NCI-H2171 treated with DMSO at 0.1 percent for 48 hours (cell line): ENCODE results near the gene RRAS2.
A peak's percentile ranks its signal among the peaks of the same experiment; 100 is the strongest.

Source experiments
- DNase-seq: peaks from one replicate; lab custom pipeline; 2025; lab: John Stamatoyannopoulos, UW

Gene RRAS2

DNA sequence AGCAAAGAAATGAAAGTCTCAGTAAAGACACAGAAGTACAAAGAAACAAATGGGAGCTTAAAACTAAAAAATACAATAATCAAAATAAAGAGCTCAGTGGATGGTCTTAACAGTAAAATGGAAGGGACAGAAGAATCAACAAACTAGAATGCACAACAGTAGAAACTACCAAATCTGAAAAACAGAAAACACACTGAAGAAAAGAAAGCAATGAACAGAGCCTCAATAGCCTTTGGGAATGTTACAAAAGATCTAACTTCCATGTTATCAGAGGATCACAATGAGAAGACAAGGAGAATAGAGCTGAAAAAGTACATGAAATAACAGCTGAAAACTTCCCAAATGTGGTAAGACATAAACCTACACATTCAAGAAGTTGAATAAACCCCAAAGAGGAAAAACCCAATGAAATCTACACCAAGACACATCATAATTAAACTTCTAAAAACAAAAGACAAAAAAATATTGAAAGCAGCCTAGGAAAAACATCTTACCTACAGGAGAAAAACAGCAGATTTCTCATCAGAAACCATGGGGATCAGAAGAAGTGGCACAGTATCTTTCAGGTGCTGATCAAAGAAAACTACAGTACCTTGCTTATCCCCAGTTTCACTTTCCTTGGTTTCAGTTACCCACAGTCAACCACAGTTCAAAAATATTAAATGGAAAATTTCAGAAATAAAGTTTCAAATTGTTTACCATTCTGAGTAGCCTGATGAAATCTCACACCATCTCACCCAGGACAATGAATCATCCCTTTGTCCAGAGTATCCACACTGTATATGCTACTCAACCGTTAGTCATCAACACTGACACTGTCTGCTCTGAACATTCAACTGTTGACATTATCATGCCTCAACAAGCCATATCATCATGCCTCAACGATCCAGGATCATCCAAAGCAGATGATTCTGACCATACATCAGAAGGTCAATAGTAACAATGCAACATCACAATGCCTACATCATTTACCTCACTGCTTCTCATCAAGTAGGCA lies 22.2 kb downstream of the RRAS2 start:
- no peak for DNase-seq

DNA sequence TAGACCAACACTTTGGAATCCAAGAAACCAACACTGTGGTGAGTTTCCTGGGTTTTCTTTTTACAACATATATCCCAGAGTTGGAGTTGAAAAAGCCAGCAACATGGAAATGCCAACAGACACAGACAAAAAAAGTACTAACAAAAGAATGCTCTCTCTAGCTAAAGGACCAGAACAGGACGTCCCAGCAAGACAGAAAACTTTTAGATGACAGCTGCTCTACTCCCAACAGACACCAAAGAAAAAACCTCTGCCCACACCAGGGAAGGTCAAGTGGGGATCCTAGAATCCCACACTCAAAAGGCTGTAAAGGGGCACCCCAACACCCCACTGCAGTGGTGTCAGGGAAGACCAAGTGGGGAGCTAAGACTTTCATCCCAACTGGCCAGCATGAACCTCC lies 23.3 kb downstream of the RRAS2 start:
- no peak for DNase-seq

DNA sequence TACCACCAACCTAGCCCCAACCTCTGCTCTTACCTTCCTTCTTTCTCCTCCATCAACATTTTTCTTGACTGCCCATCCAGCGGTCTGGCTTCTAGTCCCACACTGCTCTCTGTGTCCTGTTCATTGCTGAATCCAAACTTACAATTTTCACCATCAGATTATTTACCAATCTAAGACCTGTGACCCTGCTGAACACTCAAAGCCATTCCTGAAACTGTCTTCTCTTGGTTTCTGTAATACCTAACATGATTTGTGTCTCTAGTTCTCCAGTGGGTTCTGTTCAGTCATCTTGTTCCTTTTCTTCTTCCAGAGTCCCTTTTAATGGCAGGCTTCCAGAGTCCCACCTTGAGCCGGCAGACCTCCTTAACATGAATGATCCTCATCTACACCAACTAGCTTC lies 24.1 kb downstream of the RRAS2 start:
- no peak for DNase-seq

DNA sequence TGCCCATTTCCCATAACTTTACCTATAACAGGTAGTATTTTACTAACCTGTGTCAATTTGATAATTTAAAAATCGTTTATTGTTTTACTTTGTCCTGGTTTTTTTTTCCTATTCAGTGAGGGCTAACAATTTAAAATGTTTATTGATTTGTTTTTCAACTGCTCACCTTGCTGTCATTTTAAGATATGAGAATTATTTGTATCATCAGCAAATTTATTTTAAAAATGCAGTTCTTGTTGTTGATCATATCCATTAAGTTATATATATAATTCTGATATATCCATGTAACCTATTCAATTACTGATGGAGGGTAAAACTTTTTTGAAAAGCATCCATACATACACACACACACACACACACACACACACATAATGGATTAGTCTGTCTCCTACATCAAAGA lies 24.8 kb downstream of the RRAS2 start:
- no peak for DNase-seq

DNA sequence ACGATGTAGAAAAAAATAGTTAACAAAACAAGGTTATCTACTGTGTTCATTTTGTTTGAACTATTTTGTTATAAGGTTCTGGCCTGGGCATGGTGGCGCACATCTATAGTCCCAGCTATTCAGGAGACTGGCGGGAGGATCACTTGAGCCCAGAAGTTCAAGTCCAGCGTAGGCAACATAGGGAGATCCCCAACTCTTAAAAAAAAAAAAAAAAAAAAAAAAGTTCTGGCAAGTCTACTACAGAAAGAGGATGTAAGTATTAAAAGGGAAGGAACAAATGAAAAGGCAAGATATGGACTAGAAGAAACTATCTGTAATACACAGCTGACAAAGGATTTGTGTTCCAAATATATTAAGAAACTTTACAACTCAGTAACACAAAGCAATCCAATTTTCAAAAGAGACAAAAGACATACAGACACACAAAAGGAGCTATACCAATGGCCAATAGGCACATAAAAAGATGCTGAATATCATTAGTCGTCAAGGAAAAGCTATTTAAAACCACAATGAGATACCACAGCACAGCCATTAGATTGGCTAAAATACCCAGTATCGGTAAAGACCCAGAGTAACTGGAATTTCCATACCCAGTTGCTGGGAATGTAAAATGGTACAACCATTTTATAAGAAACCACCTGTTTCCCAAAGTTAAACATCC lies 27.4 kb downstream of the RRAS2 start:
- DNase-seq: no peak

DNA sequence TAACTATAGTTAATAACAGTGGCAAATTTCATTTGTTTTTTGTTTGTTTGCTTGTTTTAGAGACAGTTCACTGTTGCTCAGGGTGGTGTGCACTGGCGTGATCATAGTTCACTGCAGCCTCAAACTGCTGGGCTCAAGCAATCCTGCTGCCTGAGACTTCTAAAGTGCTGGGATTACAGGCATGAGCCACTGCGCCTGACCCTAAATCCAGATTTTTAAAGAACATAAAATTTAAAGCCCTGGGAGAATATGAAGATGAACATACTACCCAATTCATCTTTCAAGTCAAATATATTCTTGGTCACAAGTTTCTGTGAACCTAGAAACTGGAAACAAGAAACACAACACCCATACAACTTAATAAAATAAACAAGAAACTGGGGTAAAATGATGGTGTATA lies 28.1 kb downstream of the RRAS2 start:
- DNase-seq: no peak

DNA sequence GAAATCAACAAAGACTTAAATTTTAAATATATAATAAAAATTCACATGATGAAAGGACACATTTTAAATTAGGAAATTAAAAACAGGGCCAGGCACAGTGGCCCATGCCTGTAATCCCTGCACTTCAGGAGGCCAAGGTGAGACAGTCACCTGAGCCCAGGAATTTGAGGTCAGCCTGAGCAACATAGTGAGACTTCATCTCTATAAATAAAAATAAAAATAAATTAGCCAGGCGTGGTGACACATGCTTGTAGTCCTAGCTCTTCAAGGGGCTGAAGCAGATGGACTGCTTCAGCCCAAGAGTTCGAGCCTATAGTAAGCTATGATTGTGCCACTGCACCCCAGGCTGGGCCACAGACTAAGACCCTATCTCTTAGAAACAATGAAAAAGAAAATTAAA lies 29.3 kb downstream of the RRAS2 start:
- DNase-seq: no peak

DNA sequence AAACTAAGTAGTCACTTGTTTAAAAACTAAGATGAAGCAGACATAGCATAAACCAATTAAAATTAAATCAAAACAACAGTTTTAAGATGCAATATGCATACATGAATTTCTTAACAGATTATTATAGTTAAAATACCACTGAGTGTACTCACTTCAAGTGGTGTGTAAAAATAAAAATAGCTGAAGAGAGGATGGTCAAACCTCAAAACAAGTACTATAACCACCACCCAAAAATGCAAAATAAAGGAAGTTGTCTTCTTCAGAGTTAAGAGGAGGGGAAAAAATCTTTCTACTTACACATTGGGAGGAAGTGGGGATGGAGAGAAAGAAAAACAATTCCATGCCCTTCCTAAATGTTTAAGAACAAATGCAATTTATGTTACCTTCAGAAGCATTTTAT lies 31.9 kb downstream of the RRAS2 start:
- DNase-seq: no peak

DNA sequence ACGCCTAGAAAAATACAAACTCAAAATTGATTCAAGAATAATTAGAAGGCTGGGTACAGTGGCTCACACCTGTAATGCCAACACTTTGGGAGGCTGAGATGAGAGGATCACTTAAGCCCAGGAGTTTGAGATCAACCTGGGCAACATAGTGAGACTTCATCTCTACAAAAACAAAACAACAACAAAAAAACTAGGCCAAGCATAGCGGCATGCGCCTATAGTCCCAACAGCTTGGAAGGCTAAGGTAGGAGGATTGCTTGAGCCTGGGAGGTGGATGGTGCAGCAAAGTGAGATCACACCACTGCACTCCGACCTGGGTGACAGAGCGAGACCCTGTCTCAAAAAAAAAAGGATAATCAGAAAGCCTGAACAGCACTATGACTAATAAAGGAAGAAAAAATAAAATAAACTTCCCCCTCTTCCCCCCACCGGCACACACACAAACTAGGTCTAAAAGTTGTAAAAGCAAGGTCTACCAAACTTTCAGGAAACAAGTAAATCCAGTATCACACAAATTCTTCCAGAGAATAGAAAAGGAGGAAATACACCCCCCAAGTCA lies 35.8 kb downstream of the RRAS2 start:
- no peak for DNase-seq

DNA sequence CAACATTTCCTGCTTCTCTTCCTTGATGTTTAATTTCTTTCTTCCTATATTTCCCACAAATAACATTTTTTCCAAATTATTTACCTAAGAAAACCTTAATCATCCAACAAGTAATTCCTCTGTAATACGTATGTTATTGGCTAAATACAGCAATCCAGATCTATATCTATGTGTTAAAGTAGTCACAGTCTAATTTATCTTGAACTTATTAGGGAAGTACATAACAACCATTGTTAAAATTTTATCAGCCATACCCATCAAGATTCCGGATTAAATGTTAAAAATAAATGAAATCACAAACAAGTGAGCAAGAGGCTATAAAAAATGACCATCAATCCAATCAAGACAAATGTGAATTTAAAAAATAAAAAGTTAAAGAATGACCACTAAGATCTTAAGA lies 36.5 kb downstream of the RRAS2 start:
- no peak for DNase-seq

DNA sequence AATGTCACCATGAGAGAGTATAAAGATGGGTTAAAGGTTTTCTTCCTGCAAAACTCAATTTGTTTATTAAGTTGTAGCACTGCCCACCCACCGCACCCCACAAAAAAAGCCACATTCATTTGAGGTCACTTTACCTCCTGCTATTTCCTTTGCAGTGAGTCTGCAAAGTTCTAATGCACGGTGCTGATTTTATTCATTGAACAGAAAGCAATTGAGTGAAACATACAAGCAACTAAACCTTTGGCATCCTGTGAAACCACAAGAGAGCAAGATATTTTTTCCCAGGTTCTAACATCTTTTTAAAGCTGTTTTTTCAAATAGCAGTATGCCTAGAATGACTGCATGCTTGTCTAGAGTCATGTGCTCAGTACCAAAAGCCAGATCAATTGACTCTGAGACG lies 39.0 kb downstream of the RRAS2 start:
- DNase-seq: no peak

DNA sequence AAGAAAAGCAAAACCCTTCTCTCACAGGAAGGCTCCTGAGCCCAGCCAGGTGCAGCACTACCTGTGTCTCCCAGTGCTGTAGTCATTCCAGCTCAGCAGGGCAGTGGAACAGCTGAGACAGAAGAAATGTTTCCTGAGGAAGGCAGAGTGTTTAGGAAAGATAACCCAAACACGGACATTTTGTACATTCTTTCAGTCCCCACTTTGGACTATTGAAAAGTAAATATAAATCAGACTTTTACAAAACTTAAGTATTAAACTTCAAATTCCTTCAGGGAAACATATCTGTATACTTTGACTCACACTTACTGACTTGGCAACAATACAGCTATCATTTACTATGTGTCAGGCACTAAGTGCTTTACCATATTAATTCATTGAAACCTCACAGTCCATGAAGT lies 40.4 kb downstream of the RRAS2 start:
- no peak for DNase-seq

DNA sequence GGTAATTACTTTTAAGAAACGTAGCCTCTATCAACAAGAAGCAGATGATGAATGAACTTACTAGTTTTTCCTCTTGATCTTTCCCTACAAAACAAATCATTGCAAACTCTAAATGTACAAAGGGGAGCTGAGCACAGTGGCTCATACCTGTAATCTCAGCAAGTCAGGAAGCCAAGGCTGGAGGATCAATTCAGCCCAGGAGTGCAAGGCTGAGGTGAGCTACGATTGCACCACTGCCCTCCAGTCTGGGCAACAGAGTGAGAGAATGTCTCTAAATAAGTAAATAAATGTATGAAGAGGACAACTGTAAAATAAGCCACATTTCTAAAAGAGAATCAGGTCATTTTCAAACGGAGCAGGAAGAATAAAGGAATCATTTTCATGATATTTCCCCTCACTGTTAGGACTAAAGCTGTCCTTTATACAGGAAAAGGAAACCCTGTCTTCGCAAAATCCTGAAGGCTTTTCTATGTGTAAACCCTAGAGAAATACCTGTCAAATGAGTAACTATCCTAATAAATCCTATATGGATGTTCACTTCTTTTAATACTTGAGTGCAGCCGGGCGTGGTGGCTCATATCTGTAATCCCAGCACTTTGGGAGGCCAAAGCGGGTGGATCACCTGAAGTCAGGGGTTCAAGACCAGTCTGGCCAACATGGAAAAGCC lies 41.2 kb downstream of the RRAS2 start:
- DNase-seq: no peak

DNA sequence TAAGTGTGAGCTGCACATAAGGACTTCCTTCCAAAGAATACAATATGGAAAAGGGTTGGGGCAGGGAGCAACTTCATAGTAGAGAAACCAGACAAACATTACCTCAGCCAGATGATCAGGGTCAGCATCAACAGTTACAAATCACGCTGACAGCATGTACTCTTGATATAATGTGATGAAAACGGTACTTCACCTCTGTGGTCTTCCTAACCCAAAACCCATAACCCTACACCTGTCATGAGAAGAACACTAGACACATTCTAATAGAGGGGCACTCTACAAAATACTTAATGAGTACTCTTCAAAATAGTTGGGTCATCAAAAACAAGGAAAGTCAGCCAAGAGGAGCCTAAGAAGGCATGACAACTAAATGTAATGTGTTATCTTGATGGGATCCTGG lies 43.9 kb downstream of the RRAS2 start:
- DNase-seq: no peak

DNA sequence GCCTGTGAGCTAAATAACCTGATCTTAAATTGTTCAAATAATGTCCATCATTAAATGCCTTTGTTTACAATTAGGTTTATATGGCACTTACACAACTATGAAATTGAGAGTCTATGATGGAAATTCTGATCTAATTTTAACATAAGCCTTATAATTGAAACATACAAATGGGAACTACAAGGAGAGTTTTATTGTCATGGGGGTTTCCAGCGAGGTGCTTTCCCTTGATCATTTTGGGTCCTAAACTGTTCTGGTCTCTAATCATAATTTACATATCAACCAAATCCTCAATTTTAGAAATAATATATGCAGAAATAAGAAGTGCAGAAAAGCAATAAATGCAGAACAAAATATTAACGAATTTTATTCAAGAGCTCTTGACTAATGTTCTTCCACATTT lies 44.9 kb downstream of the RRAS2 start:
- no peak for DNase-seq

DNA sequence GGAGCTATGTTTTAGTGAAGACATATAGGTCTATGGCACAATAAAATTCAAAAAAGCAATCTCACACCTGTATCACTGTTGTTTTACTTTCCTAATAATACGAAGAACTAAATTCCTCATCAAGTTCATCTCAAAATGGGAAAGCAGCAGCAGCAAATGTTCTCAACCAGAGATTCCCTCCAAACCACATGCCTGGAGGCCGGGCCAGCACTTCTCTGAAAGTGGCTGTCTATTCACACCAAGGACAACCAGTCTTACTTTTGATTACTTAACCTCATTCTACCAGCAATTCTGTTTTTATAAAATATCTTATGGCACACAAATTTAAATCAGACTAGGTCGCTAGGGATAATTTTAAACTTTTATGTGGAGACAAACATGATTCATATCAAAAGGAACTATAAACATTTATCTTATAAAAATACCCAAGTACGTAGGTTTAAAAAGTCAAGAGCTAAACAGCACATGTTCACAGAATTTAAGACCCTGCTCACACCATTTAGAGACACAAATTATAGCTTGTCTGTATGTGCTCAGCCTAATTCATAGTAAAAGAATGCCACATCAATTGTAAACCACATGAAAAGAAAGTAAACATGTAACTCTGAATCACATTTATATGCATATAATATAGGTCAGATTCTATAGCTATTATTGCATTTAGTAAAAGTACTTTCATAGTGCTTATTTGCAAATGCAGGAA lies 46.1 kb downstream of the RRAS2 start:
- no peak for DNase-seq

DNA sequence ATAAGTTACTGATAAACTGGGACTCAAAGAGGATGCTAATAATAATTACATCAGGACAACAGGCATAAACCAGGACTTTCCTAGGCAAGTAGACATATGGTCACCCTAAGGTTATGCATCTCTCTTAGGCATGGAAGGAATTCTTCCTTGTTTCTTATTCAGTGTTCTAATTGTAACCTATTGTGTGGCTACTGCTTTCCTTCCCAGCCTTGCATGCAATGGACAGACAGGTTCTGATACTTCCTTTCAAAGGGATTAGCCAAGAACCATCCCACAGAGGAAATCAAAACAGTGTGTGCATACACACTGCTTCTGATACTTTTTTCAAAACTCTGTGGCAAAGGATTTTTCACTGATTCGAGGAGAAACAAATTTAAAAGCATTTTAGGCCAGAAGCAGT lies 48.3 kb downstream of the RRAS2 start:
- no peak for DNase-seq

DNA sequence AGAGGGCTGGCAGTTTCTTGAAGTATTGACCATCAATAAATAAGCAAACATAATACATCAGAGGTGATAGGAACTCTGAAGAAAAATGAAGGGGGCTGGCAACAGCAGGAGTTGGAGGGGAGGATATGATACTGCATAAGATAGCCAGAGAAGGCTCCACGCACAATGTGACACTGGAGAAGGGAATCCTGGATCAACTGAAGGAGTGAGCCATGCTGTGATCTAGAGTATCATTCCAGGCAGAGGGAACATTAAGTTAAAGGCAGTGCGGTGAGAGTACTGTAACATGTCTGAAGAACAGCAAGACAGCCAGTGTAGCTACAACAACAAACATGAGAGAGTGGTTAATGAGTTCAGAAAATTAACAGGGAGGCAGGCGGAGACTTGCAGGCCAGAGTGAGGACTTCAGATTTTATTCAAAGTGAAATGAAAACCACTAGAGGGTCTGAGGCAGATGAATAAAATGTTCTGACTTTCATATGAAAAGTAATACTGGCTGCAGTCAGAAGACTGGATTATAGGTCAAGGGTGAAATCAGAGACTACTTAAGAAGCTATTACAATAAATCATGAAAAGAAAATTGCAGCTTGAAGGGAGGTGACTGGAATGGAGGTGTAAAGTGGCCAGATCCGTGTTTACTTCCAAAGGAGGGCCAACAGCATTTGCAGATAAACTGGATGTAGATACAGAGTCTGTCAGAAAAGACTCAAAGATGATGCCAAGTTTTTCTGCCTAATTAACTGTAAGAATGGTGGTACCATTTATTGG lies 49.4 kb downstream of the RRAS2 start:
- DNase-seq: peak; percentile 4

DNA sequence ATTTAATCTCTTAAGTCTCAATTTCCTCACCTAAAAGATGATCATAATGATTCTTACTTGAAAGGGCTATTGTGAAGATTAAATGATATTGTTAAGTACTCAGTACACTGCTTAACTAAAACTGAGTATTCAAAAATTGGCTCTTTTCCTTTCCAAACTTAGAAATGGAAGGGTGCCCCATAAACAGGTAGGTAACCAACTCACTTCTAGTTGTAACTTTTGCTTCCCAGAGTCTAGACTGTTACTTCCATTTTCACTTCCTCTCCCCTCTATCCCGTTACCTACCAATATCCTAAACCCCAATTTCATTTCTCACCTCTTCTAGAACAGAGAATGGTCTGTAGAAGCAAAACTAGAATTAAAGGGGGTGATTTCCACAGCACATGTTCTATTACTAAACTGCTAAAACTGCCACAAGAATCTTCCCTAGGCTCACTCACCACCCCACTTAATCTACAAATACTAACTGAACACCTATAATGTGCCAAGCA lies 50.0 kb downstream of the RRAS2 start:
- DNase-seq: no peak

DNA sequence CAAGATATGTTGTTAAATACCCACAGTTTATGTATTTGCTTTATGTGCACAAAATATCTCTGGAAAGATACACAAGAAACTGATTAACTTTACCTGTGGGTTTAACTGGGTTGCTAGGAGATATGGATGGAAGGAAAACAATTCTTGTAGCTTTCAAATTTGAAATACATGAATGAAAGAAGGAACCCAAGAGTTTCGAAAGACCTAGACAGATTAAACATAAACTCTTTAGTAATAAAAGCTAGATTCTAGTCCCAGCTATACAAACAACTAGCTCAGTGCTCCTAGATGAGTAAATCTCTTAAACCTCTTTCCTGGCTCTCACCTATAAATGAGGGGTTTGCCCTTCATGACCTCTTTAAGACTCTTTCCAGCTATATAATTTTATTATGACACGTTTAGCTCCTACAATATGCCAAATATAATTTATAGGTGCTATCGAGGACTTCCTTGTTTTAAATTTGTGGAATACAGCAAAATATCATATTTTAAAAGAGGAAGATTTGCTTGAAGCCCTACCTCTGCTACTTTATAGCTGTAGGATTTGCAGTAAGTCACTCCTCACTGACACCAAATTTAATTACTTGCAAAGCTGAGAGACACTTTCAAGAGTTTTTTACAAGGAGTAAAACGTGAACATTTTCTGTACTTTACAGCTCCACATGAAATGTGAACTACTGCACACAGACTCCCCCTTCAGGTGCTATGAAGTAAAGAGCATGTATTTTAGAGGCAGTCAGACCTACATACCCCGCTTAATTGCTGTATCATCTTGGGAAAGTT lies 50.7 kb downstream of the RRAS2 start:
- peak; percentile 5 for DNase-seq
